Activated CD8-positive, alpha-beta memory T cell treated with anti-CD3 and anti-CD28 coated beads, Interleukin-2, amount 50 U/mL, for 24 hours (primary cell): ENCODE data around the gene WIPF3.

Experiments
- DNase-seq: peaks from one replicate; pipeline ENCODE4 v3.0.0-alpha.2; 2020; ENCODE audit errors: extremely low read depth

The WIPF3 gene

GRCh38 chr7:29808075-29808801 lies 1.9 kb downstream of the WIPF3 start:
- no peak for DNase-seq

DNA sequence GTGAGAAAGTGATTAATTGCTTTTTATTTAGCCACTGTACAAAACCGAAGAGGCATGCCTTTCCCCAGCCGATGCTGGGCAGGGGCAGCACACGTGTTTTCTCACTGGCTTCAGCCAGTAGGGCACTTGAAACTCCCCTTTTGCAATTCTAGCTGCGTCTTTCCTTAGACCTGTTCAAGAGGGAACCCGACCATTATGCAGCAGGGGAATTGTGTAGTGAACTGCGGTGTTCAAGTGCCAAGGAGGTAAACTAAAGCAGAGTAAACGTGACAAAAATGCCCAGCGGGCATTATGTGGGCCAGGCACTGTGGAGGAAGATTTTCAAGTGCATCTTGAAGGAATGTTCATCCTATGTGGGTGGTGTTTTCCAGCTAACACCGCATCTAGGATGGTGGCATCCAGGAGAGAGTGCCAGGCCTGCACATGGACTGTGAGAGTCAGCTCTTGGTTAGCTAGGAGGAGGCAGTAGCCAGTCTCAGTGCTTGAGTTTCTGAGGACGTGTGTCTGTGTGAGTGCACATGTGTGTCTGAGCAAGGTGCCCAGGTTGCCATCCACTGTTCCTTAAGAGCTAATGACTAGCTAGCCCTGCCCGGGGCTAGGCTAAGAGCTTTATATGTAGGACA lies 3.3 kb downstream of the WIPF3 start:
- DNase-seq = no peak

- no peak for DNase-seq
Observed at GRCh38 chr7:29810297-29810696, 4.0 kb downstream of the WIPF3 start.

DNA sequence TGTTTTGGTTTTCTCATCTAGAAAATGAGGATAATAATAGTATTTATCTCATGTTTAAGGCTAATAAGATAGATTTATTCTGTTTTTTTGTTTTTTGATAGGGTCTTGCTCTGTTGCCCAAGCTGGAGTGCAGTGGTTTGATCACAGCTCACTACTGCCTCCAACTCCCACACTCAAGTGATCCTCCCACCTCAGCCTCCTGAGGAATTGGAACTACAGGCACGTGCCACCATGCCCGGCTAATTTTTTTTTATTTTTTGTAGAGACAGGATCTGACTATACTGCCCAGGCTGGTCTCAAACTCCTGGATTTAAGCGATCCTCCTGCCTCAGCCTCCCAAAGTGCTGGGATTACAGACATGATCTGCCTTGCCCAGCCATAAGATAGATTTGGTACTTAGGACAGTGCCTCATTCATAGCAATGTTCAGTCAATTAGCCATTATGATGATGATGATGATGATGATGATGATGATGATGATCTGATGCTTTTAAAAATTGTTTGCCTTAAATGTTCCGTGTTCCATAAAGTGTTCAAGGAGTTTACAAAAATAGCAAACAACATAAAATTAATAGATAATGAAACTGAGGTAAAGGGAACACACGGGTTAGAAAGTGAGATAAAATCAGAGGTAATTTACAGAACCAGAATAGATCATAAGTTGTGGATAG lies 4.6 kb downstream of the WIPF3 start:
- DNase-seq = no peak

DNA sequence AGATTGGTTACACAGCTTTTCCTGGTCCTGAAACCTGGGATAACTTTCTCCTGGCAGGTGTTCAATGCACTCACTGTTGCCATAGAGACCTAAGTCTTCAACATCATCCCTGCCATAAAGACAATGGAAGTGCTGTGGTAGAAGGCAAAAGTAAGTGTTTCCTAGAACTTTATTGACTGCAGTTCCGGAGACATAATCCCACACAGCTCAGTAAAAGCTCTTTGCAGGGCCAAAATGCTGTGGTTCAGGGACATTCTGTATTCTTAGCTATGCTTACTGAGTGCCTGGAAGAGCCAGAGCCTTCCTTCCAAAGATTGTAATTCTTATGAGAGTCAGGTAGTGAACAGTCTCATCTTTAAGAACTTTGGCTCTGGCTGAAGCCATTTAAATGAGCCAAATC lies 5.3 kb downstream of the WIPF3 start:
- DNase-seq = no peak

DNA sequence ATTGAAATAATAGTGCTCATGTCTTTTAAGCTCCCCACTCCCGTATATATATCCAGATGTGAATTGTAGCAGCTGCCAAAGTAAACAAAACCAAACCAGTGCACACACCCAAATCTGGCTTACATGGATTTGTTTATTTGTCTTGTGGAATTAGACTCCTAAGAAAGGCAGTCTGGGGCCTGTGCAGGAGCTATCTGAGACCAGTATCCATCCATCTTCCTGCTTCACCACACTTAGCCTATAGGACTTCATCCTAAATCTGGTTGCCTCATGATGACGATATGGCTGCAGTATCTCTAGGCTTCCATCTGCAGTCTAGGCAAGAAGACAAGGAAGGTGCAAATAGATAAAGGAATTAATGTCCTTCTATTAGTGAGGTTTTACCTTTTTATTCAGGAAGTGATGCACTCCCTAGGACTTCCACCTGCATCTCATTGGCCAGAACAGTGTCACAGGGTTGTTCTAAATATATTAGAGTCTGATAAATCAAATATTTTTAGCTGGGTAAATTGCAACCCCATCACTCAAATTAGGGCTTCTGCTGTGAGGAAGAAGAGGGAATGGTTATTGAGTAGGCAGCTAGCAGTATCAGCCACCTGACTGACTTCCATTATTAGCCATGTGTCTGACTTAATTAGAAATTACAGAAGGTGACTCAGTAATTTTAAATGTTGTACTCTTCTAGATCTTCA lies 6.0 kb downstream of the WIPF3 start:
- DNase-seq = no peak

- no peak for DNase-seq
Observed at GRCh38 chr7:29815181-29816105, 9.1 kb downstream of the WIPF3 start.

DNA sequence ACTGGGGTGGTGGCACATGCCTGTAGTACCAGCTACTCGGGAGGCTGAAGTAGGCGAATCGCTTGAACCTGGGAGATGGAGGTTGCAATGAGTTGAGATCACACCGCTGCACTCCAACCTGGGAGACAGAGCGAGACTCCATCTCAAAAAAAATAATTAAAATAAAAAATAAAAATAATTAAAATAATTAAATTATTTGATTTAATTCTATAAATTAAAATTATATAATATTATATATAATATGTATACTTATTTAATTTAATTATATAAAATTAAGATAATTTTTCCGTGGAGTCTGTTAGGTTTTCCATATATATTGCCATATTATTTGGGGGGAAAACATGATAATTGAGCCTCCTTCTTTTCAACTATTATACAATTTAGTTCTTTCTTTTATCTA lies 12.0 kb downstream of the WIPF3 start:
- no peak for DNase-seq

DNA sequence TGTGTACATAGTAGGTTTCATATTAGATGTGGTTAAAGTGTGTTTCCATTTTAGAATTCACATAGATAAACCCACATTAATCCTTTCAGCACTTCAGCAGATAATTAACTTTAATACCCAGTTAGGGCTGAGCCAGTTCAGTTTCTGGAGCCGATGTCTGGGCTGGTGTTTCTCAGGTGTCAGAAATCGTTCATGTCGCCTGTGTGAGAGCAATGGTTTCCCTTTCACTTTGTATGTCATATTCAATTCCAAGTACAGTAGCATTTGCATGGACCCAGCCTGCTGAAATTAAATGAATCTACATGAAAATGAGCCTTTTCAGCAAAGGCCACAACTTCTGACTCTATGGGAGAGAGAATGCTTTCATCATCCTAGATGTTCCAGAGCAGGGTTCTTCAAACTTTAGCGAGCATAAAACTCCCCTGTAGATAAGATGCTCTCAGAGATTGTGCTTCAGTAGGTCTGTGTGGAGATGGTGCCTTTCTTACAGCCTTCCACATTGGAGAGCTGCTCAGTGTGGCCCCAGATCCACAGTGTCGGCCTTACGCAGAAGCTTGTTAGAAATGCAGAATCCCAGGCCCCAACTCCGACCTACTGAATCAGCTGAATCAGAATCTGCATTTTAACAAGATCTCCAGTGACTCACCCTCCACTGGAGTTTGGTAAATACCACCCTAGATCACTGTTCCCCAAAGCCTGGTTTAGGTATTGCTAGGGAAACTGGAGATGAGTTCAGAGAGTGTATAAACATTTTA lies 19.6 kb downstream of the WIPF3 start:
- DNase-seq = no peak

DNA sequence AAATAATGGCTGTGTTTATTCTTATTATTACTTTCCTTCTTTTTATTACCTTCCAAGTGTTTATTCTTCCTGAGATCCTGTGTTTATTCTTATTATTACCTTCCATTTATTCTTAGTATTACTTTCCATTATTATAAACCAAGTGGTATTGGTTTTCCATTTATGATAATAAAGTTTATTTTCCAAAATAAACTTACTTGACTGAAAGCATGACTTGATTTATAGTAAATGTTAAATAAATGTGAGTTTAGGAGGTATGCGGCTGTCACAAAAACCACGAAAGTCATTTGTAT lies 20.2 kb downstream of the WIPF3 start:
- DNase-seq = no peak

DNA sequence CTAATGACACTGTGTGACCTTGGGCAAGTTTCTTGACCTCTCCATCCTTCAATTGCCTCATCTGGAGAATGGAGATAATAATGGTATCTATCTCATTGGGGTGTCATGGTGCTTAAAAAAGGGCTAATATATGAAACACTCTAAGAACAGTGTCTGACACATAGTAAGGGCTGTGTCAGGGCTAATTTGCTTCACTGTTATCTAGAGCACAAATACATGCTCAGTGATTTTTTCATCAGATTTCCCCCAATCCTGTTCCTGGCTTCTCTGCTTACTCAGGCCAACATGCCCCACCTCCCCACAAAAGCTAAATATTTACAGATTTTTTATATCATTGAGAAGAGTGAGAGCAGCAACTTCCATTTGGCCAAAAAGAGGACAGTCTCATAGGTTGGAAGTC lies 20.6 kb downstream of the WIPF3 start:
- no peak for DNase-seq

DNA sequence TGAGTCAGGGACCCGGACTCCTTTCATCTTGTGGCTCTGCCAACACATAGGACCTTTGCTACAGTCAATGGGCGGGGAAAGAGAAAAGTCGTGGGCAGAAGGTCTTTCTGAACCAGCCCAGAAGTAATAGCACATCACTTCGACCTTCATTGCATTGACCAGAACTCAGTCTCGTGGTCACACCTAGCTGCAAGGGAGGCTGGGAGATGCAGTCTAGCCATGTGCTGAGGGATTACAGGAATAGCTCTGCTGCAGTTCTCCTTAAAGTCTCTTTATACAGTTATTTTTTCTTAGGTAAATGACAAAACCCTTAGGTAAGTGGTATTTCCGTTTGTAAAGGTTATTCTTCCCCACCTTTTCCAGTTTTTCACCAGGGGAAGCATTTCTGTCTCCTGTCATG lies 25.4 kb downstream of the WIPF3 start:
- no peak for DNase-seq

GRCh38 chr7:29833929-29834328 lies 27.6 kb downstream of the WIPF3 start:
- DNase-seq = no peak

GRCh38 chr7:29835718-29836117 lies 29.4 kb downstream of the WIPF3 start:
- DNase-seq = no peak

DNA sequence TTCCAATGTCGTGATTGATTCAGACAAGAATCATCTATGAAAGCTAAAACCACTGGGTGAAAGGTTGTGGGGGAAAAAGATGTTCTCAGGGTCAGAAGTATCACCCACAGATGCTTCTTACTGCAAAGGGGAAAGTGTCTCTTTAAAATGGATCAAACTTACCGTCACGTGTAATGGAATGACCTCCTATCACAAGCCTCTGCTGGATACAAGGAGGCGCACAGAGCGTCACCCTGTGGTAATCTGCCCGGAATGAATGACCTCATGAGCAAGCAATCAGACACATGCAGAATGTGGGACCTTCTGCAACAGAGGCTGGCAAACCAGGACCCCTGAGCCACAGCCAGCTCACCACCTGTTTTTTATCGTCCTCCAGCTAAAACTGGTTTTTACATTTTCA lies 33.0 kb downstream of the WIPF3 start:
- no peak for DNase-seq

- DNase-seq = no peak
Observed at GRCh38 chr7:29839921-29840320, 33.6 kb downstream of the WIPF3 start.

- DNase-seq = no peak
Observed at GRCh38 chr7:29840701-29841100, 34.4 kb downstream of the WIPF3 start.

GRCh38 chr7:29841926-29842701 lies 35.8 kb downstream of the WIPF3 start:
- DNase-seq = no peak

GRCh38 chr7:29843093-29843492 lies 36.8 kb downstream of the WIPF3 start:
- no peak for DNase-seq

DNA sequence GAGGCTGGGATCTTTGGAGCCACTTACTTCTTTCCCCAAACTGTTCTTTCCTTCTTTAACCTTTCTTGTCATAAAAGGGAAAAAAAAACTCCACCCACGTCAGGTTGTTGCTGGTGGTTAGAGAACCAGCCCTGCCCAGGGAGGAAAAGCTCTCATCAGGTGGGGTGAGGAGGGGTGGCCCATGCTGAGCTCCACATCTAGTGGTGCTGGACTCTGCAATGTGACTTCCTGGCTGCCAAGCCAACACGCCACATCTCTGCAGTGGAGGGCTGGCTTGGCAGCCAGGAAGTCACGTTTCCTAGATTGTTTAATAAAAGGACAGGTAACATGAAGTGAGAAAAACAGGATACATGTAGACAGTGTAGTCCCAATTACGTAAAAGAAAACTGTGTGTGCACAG lies 37.4 kb downstream of the WIPF3 start:
- DNase-seq = no peak
